HUDEP-2 (cell line): ENCODE results near the gene RASEF.
"Not testable (repeated sequence)": the region's sequence is repeated elsewhere in the genome, so short reads cannot be mapped to it uniquely, and the experiment has no call there.

Source experiments
- DNase-seq, 76 experiments: peaks; one replicate each; lab custom pipeline; 2025; ENCODE audit not compliant: unreplicated experiment in 76 of 76; lab: John Stamatoyannopoulos, UW

Gene RASEF

DNA sequence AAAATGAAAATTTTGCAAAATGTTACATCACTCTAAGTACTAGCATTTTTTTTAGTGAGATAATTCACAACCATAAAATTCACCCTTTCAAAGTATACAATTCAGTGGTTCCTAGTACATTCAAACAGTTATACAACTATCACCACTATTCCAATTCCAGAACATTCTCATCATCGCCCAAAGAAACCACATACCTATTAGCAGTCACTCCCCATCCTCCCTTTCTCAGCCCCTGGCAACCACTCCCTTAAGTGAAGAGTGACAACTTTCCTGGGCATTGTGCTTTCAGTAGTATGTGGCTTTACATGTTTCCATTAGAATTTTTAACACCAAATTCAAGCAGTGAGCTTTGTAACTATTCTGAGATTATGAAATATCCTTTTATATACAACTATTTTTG, 81.4 kb downstream of the RASEF start:
- DNase-seq: no peak

DNA sequence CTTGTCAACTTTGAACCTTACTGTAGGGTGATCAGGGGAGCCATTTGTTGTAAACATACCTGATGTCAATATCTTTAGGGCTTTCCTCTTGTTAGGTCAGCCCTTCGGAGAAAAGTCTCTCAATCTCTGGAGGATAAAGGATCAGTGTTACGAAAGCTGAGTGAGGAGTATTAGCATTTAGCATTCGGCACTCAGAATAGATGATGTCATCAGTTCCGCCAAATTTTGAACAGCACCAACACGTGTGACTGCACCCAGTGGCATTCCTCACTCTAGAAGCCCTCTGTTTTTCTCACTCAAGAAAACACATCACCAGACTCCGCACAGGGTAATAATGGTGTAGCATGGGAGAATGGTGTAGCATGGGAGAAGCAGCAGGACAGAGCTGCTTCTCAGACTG, 87.8 kb downstream of the RASEF start:
- no peak for DNase-seq

DNA sequence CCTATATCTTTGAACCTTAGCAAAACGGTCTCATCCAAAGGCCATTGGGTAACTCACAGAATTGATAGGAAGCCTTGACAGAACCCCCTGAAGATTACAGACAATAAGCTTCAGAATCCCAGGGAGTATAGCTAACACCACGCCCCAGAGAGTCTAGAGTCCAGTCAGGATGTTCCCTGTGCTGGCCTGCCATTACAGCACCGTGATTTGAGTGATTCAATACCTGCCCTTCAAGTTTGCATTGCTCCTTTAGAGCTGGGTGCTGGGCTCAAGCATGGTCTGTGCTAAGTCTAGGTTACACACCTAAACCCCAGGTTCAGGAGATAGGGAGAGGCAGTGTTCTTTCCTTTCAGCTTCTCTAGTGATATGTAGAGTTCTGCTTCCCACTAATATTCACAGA, 90.5 kb downstream of the RASEF start:
- no peak for DNase-seq

DNA sequence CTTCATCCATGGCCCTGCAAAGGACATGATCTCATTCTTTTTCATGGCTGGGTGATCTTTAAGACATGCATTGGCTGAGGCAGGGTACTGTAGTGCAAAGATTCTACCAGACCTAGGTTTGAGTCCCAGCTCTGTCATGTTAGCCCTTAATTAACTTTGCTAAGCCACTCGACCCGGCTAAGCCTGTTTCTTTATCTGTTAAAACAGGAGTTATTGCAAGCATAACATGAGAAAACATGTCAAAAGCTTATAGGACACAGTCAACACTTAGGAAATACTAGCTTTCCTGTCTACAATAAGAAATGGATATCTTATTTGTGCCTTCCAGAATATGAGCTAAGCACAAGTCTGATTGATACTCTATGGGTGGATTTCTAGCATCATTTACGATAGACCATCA, 92.6 kb downstream of the RASEF start:
- no peak for DNase-seq

DNA sequence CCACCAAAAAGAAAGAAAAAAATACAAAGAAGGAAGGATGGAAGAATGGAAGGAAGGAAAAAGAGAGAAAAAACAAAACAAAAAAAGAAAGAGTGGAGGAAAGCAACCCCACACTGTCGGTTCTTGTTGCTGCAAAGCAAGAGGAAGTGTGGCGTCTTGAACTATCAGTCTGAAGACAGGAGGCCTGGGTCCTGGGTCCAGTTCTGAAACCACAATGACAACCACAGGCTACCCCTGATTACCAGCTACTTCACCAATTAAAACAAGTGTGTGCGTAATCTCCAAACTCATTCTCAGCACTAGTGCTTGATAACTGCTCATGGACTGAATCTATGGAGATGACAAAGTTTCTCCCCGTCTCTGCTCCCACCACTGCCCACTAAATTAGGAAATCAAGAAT, 93.7 kb downstream of the RASEF start:
- DNase-seq: no peak

DNA sequence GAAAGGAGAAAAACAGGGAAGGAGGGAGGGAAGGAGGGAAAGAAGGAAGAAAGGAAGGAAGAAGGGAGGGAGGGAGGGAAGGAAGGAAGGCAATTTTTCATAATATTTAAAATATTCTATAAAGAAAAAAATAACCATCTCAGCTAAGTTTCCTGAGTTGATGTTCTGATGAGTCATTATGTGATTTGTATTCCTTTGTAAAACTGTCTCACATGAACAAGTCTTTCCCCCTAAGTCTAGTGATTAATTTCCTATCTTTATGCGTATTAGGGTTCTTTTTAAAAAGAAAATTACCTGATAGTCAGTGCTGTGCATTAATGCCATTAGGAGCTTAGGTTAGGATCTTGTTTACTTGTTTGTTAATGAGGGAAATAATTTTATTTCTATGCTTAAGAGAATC, 94.1 kb downstream of the RASEF start:
- DNase-seq: no peak

DNA sequence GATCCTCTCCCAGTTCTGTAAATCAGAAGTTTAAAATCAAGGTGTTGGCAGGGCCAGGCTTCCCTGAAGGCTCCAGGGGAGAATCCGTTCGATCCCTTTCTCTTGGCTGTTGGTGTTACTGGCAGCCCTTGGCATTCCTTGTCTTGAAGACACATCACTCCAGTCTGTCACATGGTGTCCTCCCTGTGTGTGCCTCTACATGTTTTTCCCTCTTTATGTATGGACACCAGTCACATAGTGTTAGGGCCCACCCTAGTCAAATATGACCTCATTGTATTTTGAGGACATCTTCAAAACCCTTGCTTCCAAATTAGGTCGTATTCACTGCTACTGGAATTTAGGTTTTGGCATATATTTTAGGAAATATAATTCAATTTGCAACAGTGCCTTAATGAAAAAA, 94.6 kb downstream of the RASEF start:
- no peak for DNase-seq

DNA sequence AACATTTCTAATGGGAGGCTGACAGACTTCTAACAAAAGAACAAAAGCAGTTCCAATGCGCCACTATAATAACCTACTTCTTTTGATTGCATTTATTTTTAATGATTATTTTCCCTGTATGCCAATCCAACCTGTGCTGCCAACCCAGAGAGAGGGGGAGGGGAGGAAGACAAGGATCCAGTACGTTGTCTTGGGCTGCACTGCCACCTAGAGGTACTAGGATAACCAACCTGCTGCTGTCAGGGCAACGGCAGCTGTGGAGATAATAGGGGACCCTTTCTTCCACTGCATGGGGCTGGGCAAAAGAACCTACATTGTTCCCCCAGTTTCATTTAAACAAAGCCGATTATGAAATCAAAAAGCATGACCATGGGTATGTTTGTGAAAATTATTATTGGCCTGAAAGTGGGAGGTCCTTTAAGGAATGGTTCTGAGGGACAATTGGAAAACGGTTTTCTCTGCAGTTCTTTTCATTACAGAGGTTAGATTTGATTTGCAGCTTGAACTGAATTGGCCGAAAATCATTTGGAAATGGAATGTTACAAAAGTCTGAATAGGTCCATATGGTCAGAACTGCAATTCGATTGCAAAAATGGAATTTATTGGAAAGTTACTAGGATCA, 101.3 kb downstream of the RASEF start:
- peak in 67 of 76 experiments; percentile 1 to 77 (median 37) for DNase-seq

DNA sequence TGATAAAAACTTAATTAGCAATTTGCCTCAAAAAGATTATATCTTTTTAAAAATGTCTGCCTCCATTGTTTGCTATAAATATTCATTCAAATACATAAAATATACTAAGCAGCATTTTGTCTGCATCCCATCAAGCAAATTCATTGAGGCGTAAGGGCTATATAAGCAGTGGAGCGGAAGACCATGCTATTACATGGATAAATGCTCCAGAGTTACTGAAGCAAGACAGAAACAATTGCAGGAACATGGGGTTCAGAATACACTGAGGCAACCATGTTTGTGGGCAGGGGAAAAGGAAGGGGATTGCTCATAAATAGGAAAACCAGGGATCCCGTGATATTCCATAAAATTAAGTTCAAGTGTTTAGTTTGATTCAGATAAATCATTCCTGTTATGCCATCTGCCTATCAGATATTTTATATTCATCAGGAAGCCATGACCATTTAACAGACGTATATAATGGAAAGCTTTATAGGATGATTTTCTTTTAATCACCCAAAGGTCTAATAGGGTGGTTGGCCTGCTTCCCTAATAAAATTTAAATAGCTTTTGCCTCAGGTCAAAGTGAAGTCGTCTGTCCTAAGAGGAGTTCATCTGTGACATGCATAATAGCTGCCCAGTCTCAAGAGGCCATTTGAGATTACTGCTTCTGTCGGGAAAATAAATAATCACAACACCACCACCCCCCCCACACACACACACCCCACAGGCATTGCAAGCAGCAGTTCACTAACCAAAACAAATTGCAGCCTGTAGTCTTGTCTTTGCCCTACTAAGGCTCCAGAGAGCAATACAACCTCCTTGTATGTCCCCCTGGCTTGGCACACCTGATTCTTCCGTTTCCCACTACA, 105.2 kb downstream of the RASEF start:
- DNase-seq: no peak

DNA sequence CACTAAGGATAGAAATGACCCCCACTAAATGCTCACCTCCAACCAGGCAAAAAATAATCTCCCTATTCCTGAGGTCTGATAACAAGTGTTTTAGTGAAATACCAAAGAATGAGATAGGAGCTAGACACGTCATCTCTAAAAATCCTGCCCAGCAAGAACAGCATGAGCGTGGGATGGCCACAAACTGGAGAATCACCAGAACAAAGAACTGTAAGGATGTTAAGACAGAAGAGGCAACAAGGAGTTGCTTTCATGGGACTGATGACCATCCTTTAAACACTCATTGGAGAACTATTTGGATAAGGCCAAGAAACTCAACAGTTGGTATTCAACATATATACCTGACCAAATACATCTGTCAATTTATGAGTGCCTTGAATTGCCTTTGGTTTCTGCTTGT, 113.7 kb downstream of the RASEF start:
- DNase-seq: no peak

DNA sequence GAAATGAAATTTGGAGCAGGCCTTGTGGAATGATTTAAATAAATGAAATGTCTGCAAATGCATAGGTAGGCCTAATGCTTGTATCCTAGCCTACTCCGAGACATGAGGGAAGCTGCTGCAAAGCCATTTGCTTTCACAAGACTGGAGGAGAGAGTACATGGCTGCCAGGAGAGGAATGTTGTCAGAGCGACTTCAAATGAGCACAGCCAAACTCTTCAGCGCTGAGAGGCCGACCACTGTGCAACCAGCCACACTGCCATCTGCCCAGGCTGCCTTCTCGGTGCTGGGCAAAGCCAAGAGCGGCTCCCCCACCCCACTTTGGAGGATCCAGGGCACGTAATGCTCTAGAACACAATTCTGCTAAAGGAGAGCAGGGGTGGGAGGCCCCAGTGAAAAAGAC, 122.6 kb downstream of the RASEF start:
- DNase-seq: no peak

DNA sequence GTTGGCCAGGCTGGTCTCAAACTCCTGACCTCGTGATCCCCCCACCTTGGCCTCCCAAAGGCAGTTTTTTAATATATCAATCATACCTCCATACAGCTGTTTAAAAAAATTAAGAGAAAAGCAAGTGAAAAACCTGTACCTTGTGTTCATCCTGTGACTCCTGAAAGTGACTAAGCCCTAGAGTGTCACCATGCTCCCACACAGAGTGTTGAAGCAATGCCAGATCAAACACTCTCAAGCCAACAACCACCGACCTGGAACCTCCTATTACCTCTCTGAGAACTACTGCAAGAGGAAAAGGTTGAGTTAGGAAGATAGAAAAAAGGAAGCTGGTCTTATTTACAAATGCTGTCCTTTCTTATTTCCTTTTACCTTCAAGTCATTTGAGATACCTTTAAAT, 123.5 kb downstream of the RASEF start:
- DNase-seq: no peak

DNA sequence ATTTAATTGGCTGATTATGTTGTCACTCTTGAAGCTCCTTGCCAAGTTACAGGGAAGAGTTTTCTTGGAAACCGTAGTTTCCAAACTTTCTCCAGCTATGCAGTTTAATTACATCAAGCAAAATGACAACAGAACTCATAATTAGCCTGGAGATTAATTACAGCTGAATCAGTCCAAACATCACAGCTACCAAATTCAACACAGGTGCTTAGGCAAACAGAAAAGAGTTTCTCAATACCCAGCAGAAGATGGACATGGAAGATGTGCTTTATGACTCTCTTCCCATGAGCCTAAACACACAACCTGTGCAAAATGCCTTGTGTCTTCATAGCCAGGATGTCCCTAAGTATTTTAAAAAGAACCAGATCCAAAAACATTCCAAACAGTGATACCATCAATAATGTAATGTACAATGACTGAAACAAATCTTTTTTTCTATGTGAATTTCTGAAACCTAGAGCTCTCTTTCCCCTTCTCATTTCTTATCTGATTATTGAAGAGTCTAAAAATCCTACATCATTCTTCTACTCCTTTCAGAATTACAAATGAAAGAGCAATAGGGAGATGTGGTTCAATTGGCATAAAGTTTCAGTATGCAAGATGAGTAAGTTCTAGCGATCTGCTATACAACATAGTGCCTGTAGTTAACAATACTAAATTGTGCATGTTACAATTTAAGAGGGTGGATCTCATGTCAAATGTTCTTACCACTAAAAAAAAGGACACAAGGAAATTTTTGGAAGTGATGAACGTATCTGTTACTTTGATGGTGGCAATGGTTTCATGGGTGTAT, 124.3 kb downstream of the RASEF start:
- DNase-seq: no peak

DNA sequence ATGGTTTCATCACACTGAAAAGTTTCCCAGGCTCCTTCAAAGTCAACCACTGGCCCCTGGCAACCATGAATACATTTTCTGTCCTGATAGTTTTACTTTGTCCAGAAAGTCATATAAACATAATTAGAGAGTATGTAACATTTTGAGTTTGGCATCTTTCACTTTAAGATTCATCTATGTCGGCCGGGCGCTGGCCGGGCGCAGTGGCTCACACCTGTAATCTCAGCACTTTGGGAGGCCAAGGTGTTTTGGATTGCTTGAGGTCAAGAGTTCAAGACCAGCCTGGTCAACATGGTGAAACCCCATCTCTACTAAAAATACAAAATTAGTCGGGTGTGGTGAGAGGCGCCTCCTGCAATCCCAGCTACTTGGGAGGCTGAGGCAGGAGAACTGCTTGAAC, 126.4 kb downstream of the RASEF start:
- DNase-seq: not testable (repeated sequence)

DNA sequence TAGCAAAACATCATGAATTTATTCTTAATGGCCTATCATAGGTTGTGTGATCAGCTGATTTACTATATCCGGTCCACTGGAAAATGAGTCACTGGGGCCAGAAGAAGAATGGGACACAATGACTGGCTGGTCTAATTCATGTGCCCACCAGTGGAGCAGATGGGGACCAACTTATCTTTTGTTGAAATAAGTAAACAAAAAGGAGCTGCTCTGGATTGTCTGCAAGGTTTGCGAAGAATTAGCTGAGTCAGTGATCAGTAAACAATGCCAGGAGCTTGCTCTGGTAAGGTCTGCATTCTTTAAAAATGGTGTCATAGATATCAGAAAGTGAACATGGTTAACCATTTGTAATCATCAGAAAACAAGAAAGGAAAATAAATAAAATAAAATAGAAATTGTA, 128.0 kb downstream of the RASEF start:
- no peak for DNase-seq

DNA sequence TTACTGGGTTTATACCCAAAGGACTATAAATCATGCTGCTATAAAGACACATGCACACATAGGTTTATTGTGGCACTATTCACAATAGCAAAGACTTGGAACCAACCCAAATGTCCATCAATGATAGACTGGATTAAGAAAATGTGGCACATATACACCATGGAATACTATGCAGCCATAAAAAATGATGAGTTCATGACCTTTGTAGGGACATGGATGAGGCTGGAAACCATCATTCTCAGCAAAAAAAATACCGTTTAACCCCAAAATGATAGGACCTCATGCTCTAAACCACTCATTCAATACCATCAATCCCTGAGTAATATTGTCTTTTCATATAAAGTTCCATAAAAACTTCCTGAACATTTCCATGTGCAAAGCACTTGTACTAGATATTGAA, 128.9 kb downstream of the RASEF start:
- not testable (repeated sequence) for DNase-seq

DNA sequence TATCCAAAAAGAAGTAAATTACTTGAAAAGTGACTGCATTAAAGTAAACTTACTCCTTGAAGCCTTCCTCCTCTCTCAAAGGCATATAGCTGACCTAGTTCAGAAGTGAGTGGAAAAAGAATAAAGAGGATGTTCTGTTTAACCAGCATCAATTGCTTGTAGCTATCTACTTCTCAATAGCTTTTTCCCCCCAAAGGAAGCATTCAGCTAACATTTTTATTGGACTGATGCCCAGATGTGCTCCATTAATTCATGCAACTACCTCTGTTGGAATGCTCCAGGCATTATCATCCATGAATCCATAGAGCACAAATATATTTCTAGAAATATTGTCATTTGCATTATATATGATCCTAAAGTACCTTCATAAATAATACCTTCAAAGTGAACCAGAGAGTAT, 132.8 kb downstream of the RASEF start:
- no peak for DNase-seq
